Ovary (tissue), 3 donors: ENCODE measurements around the gene MEMO1.

Source experiments
- EP300 ChIP-seq: sonication (generic); formaldehyde crosslinking; IDR thresholded peaks from one replicate; pipeline ENCODE4 v1.6.1; 2017; ENCODE audit warnings: antibody characterized with exemption
- TF ChIP-seq, protein P1 (sequence below), 3 donors: fragments of 450-650 bp in 2 of 3; fragments of 200-600 bp in 1 of 3; IDR thresholded peaks; one replicate each; pipeline versions ENCODE4 v1.5.1 to v1.8.0; 2016 to 2022; ENCODE audit warnings: antibody characterized with exemption in 3 of 3, mild to moderate bottlenecking in 1 of 3
- donor health status: DM: no; HTN: no; CAD: no.

DNA sequence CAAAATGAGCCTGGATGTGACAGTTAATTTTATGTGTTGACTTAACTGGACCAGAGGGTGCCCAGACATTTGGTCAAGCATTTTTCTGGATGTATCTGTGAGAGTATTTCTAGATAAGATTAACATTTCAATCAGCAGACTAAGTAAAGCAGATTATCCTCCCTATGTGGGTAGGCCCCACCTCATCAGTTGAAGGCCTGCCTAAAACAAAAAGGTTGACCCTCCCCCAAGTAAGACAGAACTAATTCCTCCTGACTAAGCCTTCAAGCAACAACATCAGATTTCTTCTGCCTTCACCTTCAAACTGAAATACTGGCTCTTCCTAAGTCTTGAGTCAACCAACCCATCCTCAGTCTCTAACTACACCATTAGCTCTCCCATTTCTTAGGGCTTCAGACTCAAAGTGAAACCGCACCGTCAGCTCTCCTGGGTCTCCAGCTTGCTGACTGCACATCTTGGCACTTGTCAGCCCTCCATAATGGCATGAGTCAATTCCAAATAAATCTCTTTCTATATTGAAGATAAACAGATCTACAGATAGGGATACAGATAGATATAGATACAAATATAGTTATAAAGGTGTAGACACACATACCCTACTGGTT, 47.9 kb downstream of the MEMO1 start:
- TF ChIP-seq, protein P1, sequence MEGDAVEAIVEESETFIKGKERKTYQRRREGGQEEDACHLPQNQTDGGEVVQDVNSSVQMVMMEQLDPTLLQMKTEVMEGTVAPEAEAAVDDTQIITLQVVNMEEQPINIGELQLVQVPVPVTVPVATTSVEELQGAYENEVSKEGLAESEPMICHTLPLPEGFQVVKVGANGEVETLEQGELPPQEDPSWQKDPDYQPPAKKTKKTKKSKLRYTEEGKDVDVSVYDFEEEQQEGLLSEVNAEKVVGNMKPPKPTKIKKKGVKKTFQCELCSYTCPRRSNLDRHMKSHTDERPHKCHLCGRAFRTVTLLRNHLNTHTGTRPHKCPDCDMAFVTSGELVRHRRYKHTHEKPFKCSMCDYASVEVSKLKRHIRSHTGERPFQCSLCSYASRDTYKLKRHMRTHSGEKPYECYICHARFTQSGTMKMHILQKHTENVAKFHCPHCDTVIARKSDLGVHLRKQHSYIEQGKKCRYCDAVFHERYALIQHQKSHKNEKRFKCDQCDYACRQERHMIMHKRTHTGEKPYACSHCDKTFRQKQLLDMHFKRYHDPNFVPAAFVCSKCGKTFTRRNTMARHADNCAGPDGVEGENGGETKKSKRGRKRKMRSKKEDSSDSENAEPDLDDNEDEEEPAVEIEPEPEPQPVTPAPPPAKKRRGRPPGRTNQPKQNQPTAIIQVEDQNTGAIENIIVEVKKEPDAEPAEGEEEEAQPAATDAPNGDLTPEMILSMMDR (IDR thresholded peaks at IDR 0.05) = no peak
- TF ChIP-seq EP300 = no peak
